GM10266 (cell line): ENCODE data around the gene CFAP54.

Source experiments
- DNase-seq: peaks from one replicate; pipeline ENCODE4 v3.0.0; 2012; ENCODE audit errors: extremely low spot score
- CTCF ChIP-seq: IDR thresholded peaks from 2 replicates; pipeline ENCODE4 v1.5.1; 2012; ENCODE audit warnings: mild to moderate bottlenecking, low read depth; ENCODE audit not compliant: control insufficient read depth, insufficient read depth; ENCODE audit errors: missing control alignments

CFAP54 gene

GRCh38 chr12:96534339-96534738 is 45.0 kb downstream of the CFAP54 start:
- no peak for DNase-seq
- no peak for TF ChIP-seq CTCF

GRCh38 chr12:96548384-96548783 is 59.0 kb downstream of the CFAP54 start:
- TF ChIP-seq CTCF = no peak
- DNase-seq = no peak

DNA sequence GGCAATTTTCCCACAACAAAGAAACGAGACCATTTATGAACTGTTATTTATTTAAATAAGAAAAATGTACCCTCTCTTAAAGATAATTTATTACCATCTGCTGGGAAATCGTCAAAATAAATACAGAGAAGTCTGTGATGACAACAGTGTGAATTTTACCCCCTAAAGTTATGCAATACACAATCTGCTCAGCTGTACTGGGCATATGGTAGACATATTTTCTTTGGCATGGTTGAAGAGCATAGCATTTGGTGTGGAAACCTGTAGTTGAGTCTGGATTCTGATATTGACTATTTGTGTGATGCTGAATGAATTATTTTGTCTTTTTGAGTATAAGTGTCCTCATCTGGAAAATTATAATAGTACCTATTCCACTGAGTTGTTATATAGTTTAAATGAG is 60.0 kb downstream of the CFAP54 start:
- no peak for TF ChIP-seq CTCF
- no peak for DNase-seq

GRCh38 chr12:96570579-96570978 is 81.2 kb downstream of the CFAP54 start:
- no peak for TF ChIP-seq CTCF
- DNase-seq = no peak

GRCh38 chr12:96571101-96571862 is 81.9 kb downstream of the CFAP54 start:
- DNase-seq = peak; percentile 47
- TF ChIP-seq CTCF = no peak

- peak; percentile 48 for DNase-seq
- peak; percentile 79 for TF ChIP-seq CTCF
These were observed 89.2 kb downstream of the CFAP54 start for GRCh38 chr12:96578526-96579125.

DNA sequence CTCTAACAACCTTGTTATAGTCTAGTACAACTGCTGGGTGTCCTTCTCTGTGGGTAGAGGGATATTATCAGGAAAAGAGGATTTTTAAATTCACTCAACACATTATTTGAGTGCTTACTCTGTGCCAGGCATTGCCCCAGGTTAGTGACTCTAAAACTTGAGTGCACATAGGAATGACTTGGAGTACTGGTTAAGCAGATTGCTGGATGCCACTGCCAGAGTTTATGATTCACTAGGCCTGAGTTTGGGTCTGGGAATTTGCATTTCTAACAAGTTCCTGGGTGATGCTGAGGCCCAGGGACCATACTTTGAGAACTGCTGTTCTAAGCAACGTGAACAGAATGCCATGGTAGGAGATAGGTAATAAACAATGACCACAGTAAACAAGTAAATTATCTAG is 96.6 kb downstream of the CFAP54 start:
- no peak for DNase-seq
- no peak for TF ChIP-seq CTCF
